ENCODE data around the gene RRP1. TPM values are rescaled to one million over a fixed set of nuclear protein-coding genes. Genes with fewer than 3 reads are reported as not detected.

Gene RRP1
- total RNA-seq, 4 donors from 2014 or later: 9.1 to 18.9 (median 16.3) TPM

- intact Hi-C loops (cut with DNase I): no loop called here
- no peak overlapping the region for H3K4me3 ChIP-seq
- H3K4me1 ChIP-seq: peaks cover 12 to 26% (median 23%) of the 10 kb centered on the region in 4 donors
- TF ChIP-seq EP300 (IDR thresholded peaks at IDR 0.05): no peak
- TF ChIP-seq, protein P1, sequence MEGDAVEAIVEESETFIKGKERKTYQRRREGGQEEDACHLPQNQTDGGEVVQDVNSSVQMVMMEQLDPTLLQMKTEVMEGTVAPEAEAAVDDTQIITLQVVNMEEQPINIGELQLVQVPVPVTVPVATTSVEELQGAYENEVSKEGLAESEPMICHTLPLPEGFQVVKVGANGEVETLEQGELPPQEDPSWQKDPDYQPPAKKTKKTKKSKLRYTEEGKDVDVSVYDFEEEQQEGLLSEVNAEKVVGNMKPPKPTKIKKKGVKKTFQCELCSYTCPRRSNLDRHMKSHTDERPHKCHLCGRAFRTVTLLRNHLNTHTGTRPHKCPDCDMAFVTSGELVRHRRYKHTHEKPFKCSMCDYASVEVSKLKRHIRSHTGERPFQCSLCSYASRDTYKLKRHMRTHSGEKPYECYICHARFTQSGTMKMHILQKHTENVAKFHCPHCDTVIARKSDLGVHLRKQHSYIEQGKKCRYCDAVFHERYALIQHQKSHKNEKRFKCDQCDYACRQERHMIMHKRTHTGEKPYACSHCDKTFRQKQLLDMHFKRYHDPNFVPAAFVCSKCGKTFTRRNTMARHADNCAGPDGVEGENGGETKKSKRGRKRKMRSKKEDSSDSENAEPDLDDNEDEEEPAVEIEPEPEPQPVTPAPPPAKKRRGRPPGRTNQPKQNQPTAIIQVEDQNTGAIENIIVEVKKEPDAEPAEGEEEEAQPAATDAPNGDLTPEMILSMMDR (IDR thresholded peaks at IDR 0.05): no peak
- TF ChIP-seq POLR2AphosphoS5 (IDR thresholded peaks at IDR 0.05): no peak
- TF ChIP-seq POLR2A (IDR thresholded peaks at IDR 0.05; ENCODE audit: low read depth): no peak
- no peak overlapping the region for H3K27ac ChIP-seq (replicated peaks in 1 of 4)
- H3K27me3 ChIP-seq: no peaks in the 10 kb centered on the region
- H3K36me3 ChIP-seq: peaks cover 0 to 8% (median 6%) of the 10 kb centered on the region in 4 donors
- DNase-seq (ENCODE audit: extremely low spot score): no peak
- WGBS: 89% methylated on average over 29 of the region's 38 CpGs
- no peaks in the 10 kb centered on the region for H3K9me3 ChIP-seq
Observed at GRCh38 chr21:43786807-43787440, 2.5 kb upstream of the RRP1 start.

DNA sequence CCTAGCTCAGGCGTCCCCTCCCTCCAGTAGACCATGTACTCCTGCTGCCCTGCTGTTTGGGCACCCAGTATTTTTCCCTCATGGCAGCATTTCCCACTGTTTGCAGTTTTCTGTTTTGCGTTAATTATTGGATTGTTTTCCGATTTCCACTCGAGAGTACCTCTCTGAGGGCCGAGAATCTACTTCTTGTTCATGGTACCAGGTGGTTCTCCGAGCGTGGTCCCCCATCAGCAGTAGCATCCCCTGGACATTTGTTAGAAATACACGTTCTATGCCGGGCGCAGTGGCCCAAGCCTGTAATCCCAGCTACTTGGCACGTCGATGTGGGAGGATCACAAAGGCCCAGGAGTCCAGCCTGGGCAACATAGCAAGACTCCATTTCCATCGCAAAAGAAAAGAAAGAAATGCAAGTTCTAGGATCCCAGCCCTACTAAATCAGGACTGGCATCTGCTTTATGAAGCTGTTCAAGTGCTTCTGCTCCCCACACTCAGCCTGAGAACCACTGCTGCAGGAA, 690 bp downstream of the RRP1 start:
- 15% methylated on average over 13 of the region's 13 CpGs for WGBS
- DNase-seq (ENCODE audit: extremely low spot score): no peak
- TF ChIP-seq POLR2AphosphoS5 (IDR thresholded peaks at IDR 0.05) (no peak), EP300 (IDR thresholded peaks at IDR 0.05) (no peak), POLR2A (IDR thresholded peaks at IDR 0.05; ENCODE audit: low read depth) (no peak)
- TF ChIP-seq, protein P1 (IDR thresholded peaks at IDR 0.05): no peak

GRCh38 chr21:43792406-43792805, 3.0 kb downstream of the RRP1 start:
- TF ChIP-seq, protein P1 (IDR thresholded peaks at IDR 0.05): no peak
- TF ChIP-seq POLR2A (IDR thresholded peaks at IDR 0.05; ENCODE audit: low read depth): no peak
- TF ChIP-seq POLR2AphosphoS5 (IDR thresholded peaks at IDR 0.05): no peak
- TF ChIP-seq EP300 (IDR thresholded peaks at IDR 0.05): no peak
- Histone ChIP-seq H3K36me3 (peaks cover 34 to 63% (median 61%) of the 10 kb centered on the region in 4 donors), H3K4me3 (no peak overlapping the region), H3K9me3 (no peaks in the 10 kb centered on the region), H3K4me1 (peaks cover 12 to 26% (median 23%) of the 10 kb centered on the region in 4 donors), H3K27ac (replicated peaks in 1 of 4) (no peak overlapping the region), H3K27me3 (no peaks in the 10 kb centered on the region)
- intact Hi-C loops (cut with DNase I): loop anchor here (5.0 kb wide), 1 partner anchor 75 kb away; the partner anchor contains the start of gene PDXK
- WGBS: 95% methylated on average over 7 of the region's 8 CpGs
- no peak for DNase-seq (ENCODE audit: extremely low spot score)

More for the DNA sequence above, 690 bp downstream of the RRP1 start:
- peak overlapping the region; percentile 85 to 90 (median 87) for H3K27ac ChIP-seq (replicated peaks in 1 of 4)
- peaks cover 11 to 40% (median 37%) of the 10 kb centered on the region in 4 donors for H3K36me3 ChIP-seq
- intact Hi-C loops (cut with DNase I): loop anchor here (5.0 kb wide), 1 partner anchor 73 kb away; the partner anchor contains the start of gene PDXK
- no peaks in the 10 kb centered on the region for H3K27me3 ChIP-seq
- peaks cover 12 to 26% (median 23%) of the 10 kb centered on the region in 4 donors for H3K4me1 ChIP-seq
- peak overlapping the region; percentile 86 to 96 (median 95) for H3K4me3 ChIP-seq
- no peaks in the 10 kb centered on the region for H3K9me3 ChIP-seq

DNA sequence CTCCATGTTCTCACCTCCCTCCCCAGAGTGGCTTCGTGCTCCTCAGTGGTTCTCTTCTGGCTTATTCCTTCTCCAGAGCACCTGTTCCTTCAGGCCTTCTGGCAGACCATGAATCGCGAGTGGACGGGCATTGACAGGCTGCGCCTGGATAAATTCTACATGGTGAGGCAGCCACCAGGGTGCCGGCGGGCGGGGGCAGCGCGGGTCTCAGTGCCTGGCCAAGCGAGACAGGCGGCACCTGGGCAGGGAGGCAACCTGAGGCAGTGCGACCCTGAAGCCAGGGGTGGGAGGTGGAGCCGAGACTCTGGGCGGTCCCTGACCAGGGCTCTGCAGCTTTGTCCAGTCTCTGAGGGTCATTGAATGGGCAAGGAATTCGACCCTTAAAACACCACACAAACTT, 3.9 kb downstream of the RRP1 start:
- H3K4me3 ChIP-seq: no peak overlapping the region
- H3K27ac ChIP-seq (replicated peaks in 1 of 4): no peak overlapping the region
- no peaks in the 10 kb centered on the region for H3K27me3 ChIP-seq
- intact Hi-C loops (cut with DNase I): loop anchor here (5.0 kb wide), 1 partner anchor 76 kb away; the partner anchor contains the start of gene PDXK
- peaks cover 12 to 26% (median 23%) of the 10 kb centered on the region in 4 donors for H3K4me1 ChIP-seq
- no peaks in the 10 kb centered on the region for H3K9me3 ChIP-seq
- no peak for TF ChIP-seq POLR2A (IDR thresholded peaks at IDR 0.05; ENCODE audit: low read depth)
- TF ChIP-seq POLR2AphosphoS5 (IDR thresholded peaks at IDR 0.05): no peak
- 95% methylated on average over 5 of the region's 16 CpGs for WGBS
- no peak for DNase-seq (ENCODE audit: extremely low spot score)
- peaks cover 43 to 72% (median 69%) of the 10 kb centered on the region in 4 donors for H3K36me3 ChIP-seq

- DNase-seq (ENCODE audit: extremely low spot score): no peak
- H3K27ac ChIP-seq (replicated peaks in 1 of 4): no peak overlapping the region
- WGBS: 90% methylated on average over 4 of the region's 12 CpGs
- intact Hi-C loops (cut with DNase I): loop anchor here (5.0 kb wide), 1 partner anchor 77 kb away; the partner anchor contains the start of gene PDXK
- no peaks in the 10 kb centered on the region for H3K27me3 ChIP-seq
- TF ChIP-seq, protein P1 (IDR thresholded peaks at IDR 0.05): no peak
- no peak for TF ChIP-seq POLR2A (IDR thresholded peaks at IDR 0.05; ENCODE audit: low read depth)
- TF ChIP-seq POLR2AphosphoS5 (IDR thresholded peaks at IDR 0.05): no peak
- no peak for TF ChIP-seq EP300 (IDR thresholded peaks at IDR 0.05)
- H3K36me3 ChIP-seq: peaks cover 53 to 82% (median 80%) of the 10 kb centered on the region in 4 donors
- H3K9me3 ChIP-seq: no peaks in the 10 kb centered on the region
- H3K4me1 ChIP-seq: peaks cover 12 to 20% (median 16%) of the 10 kb centered on the region in 4 donors
- no peak overlapping the region for H3K4me3 ChIP-seq
Observed at GRCh38 chr21:43794311-43794710, 4.9 kb downstream of the RRP1 start.

Data from esophagus muscularis mucosa (tissue), 4 donors.